ENCODE measurements around the gene PXMP2.

GRCh38 chr12:132754160-132754932 lies 67.0 kb downstream of the PXMP2 start:
- TF ChIP-seq CTCF (IDR thresholded peaks at IDR 0.05; ENCODE audit: low read length) (peak; percentile 30; the same call in 1 of the 2 replicates), EZH2 (IDR thresholded peaks at IDR 0.05; ENCODE audit: borderline replicate concordance, low read length) (no peak)
